DND-41 (cell line): Measurements from ENCODE around the gene FEM1C.

Source experiments
- ATAC-seq: fragments of 200-7000 bp; cut with Tn5 transposase; 3 replicates; pipeline ENCODE4 v1.9.1; 2021; ENCODE audit warnings: low read depth; ENCODE audit not compliant: insufficient read depth
- DNase-seq: peaks from one replicate; pipeline ENCODE4 v3.0.0-alpha.2; 2020
- H2AFZ ChIP-seq: 2 replicates; pipeline ENCODE4 v1.6.0; 2012; ENCODE audit warnings: low read depth, low read length
- H3K27ac ChIP-seq: 2 replicates; pipeline ENCODE4 v1.5.1; 2012; ENCODE audit warnings: low read length, inconsistent platforms
- H3K27me3 ChIP-seq: fragments of 200-600 bp; sonication (generic); 2 replicates; pipeline ENCODE4 v1.6.0; 2012; ENCODE audit warnings: low read length, mild to moderate bottlenecking, inconsistent platforms; ENCODE audit not compliant: insufficient read depth, poor library complexity
- H3K36me3 ChIP-seq: 2 replicates; pipeline ENCODE4 v1.5.1; 2012; ENCODE audit warnings: low read length, inconsistent platforms; ENCODE audit not compliant: insufficient read depth
- H3K4me1 ChIP-seq: 2 replicates; pipeline ENCODE4 v1.5.1; 2012; ENCODE audit warnings: mild to moderate bottlenecking, low read length; ENCODE audit not compliant: insufficient read depth
- H3K4me2 ChIP-seq: 2 replicates; pipeline ENCODE4 v1.6.0; 2012; ENCODE audit warnings: mild to moderate bottlenecking, moderate library complexity, low read length, inconsistent platforms; ENCODE audit not compliant: insufficient read depth
- H3K4me3 ChIP-seq, 2 experiments: fragments of 200-600 bp in 1 of 2; shearing (Covaris generic) in 1 of 2; 2 replicates each; pipeline ENCODE4 v1.5.1; 2012 to 2016; ENCODE audit warnings: inconsistent platforms in 2 of 2, low read length in 2 of 2, mild to moderate bottlenecking in 2 of 2, low read depth in 1 of 2, moderate library complexity in 1 of 2
- H3K79me2 ChIP-seq: 2 replicates; pipeline ENCODE4 v1.6.0; 2012; ENCODE audit warnings: low read length, inconsistent platforms; ENCODE audit not compliant: insufficient read depth
- H3K9ac ChIP-seq: 2 replicates; pipeline ENCODE4 v1.6.0; 2012; ENCODE audit warnings: low read depth, mild to moderate bottlenecking, inconsistent platforms, low read length, moderate library complexity
- H3K9me3 ChIP-seq: 2 replicates; pipeline ENCODE4 v1.5.1; 2012; ENCODE audit warnings: low read length, moderate library complexity, mild to moderate bottlenecking, inconsistent platforms; ENCODE audit not compliant: insufficient read depth, severe bottlenecking
- H4K20me1 ChIP-seq: 2 replicates; pipeline ENCODE4 v1.6.0; 2012; ENCODE audit warnings: low read length; ENCODE audit not compliant: insufficient read depth
- CTCF ChIP-seq: IDR thresholded peaks from 2 replicates; pipeline ENCODE4 v1.5.1; 2012; ENCODE audit warnings: borderline replicate concordance, low read length, moderate library complexity, mild to moderate bottlenecking; ENCODE audit not compliant: poor library complexity, severe bottlenecking; ENCODE audit errors: extremely low read depth
- EZH2 ChIP-seq: IDR thresholded peaks from 3 replicates; pipeline ENCODE4 v1.6.1; 2012; ENCODE audit warnings: borderline replicate concordance, low read depth, mild to moderate bottlenecking, moderate library complexity, low read length, inconsistent platforms; ENCODE audit not compliant: severe bottlenecking

Gene FEM1C

DNA sequence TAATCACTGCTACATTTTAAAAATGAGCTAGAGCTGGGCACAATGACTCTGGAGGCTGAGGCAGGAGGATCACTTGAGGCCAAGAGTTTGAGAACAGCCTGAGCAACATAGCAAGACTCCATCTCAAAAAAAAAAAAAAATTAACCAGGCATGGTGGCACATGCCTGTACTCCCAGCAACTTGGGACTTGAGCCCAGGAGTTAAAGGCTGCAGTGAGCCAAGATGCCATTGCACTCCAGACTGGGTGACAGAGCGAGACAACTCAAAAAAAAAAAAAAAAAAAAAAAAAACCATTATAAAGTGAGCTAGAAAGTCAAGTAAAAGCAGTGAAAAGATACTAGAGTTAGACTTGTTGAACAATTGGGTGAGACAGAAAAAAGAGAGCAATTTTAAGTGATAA, 28.2 kb downstream of the FEM1C start:
- Histone ChIP-seq H3K4me1 (no peaks in the 10 kb centered on the region), H3K4me2 (no peak overlapping the region), H2AFZ (no peak overlapping the region), H3K9me3 (no peaks in the 10 kb centered on the region), H3K79me2 (no peaks in the 10 kb centered on the region), H3K27me3 (no peaks in the 10 kb centered on the region), H4K20me1 (no peaks in the 10 kb centered on the region; the same call in 1 of the 2 replicates), H3K4me3 (no peak overlapping the region), H3K27ac (no peak overlapping the region), H3K36me3 (peaks cover 13% of the 10 kb centered on the region; the same call in 1 of the 2 replicates), H3K9ac (no peak overlapping the region)
- no peak for DNase-seq
- no peak for TF ChIP-seq EZH2
- TF ChIP-seq CTCF: no peak
- ATAC-seq: no peak

- ATAC-seq (no peak), DNase-seq (no peak)
- Histone ChIP-seq H3K9ac (no peak overlapping the region), H3K27ac (no peak overlapping the region), H2AFZ (no peak overlapping the region), H3K79me2 (no peaks in the 10 kb centered on the region), H3K4me3 (no peak overlapping the region), H3K4me2 (no peak overlapping the region), H3K9me3 (no peaks in the 10 kb centered on the region), H3K36me3 (peaks cover 2% of the 10 kb centered on the region; the same call in 1 of the 2 replicates), H4K20me1 (no peaks in the 10 kb centered on the region; the same call in 1 of the 2 replicates), H3K4me1 (no peaks in the 10 kb centered on the region), H3K27me3 (no peaks in the 10 kb centered on the region)
- TF ChIP-seq CTCF (no peak), EZH2 (no peak)
These were observed 30.4 kb downstream of the FEM1C start for GRCh38 chr5:115514220-115514619.

- no peak overlapping the region for H3K4me2 ChIP-seq
- no peaks in the 10 kb centered on the region for H3K9me3 ChIP-seq
- ATAC-seq (no peak), DNase-seq (no peak)
- no peak overlapping the region for H3K9ac ChIP-seq
- no peaks in the 10 kb centered on the region for H3K36me3 ChIP-seq
- no peak for TF ChIP-seq EZH2
- TF ChIP-seq CTCF: no peak
- no peak overlapping the region for H3K4me3 ChIP-seq
- H3K4me1 ChIP-seq: no peaks in the 10 kb centered on the region
- no peaks in the 10 kb centered on the region for H4K20me1 ChIP-seq
- no peaks in the 10 kb centered on the region for H3K27me3 ChIP-seq
- no peaks in the 10 kb centered on the region for H3K79me2 ChIP-seq
- no peak overlapping the region for H2AFZ ChIP-seq
- no peak overlapping the region for H3K27ac ChIP-seq
These were observed 32.9 kb downstream of the FEM1C start for GRCh38 chr5:115511632-115512031.

GRCh38 chr5:115510145-115510645, 34.4 kb downstream of the FEM1C start:
- no peak overlapping the region for H3K4me3 ChIP-seq
- no peaks in the 10 kb centered on the region for H3K9me3 ChIP-seq
- H3K36me3 ChIP-seq: no peaks in the 10 kb centered on the region
- no peak for TF ChIP-seq CTCF
- no peak for TF ChIP-seq EZH2
- no peaks in the 10 kb centered on the region for H3K4me1 ChIP-seq
- no peak overlapping the region for H2AFZ ChIP-seq
- H4K20me1 ChIP-seq: no peaks in the 10 kb centered on the region
- H3K9ac ChIP-seq: no peak overlapping the region
- ATAC-seq (no peak), DNase-seq (no peak)
- H3K4me2 ChIP-seq: no peak overlapping the region
- no peaks in the 10 kb centered on the region for H3K79me2 ChIP-seq
- no peak overlapping the region for H3K27ac ChIP-seq
- H3K27me3 ChIP-seq: no peaks in the 10 kb centered on the region
